Body of pancreas (tissue), 4 donors: Measurements from ENCODE around the gene PLEKHA6. TPM values are rescaled to one million over a fixed set of nuclear protein-coding genes. Genes with fewer than 3 reads are reported as not detected.

Experiments used
- ATAC-seq: fragments of 150-250 bp; one replicate; pipeline ENCODE4 v1.9.1; 2016
- DNase-seq, 4 donors: peaks; one replicate each; pipeline ENCODE4 v3.0.0-alpha.2; 2019
- H3K27ac ChIP-seq, 4 donors: fragments of 200-600 bp; sonication (generic); 1 replicate in 3 of 4; 2 replicates in 1 of 4; pipeline versions ENCODE4 v1.5.1 to v1.6.1; 2016 to 2019; ENCODE audit warnings: mild to moderate bottlenecking in 1 of 4, mixed read lengths in 1 of 4, moderate library complexity in 1 of 4
- H3K27me3 ChIP-seq, 2 donors: fragments of 200-600 bp; sonication (generic); one replicate each; pipeline ENCODE4 v1.6.0; 2016; ENCODE audit warnings: mild to moderate bottlenecking in 1 of 2
- H3K36me3 ChIP-seq, 2 donors: fragments of 200-600 bp; sonication (generic); replicated peaks in 1 of 2; 2 replicates each; pipeline ENCODE4 v1.5.1; 2016; ENCODE audit warnings: low read depth in 2 of 2; ENCODE audit not compliant: insufficient read depth in 1 of 2
- H3K4me1 ChIP-seq: fragments of 200-600 bp; sonication (generic); one replicate; pipeline ENCODE4 v1.6.0; 2016
- H3K4me3 ChIP-seq, 2 donors: fragments of 200-600 bp; sonication (generic); 1 replicate in 1 of 2; 2 replicates in 1 of 2; pipeline ENCODE4 v1.5.1; 2016 to 2019
- H3K9me3 ChIP-seq, 3 donors: fragments of 200-600 bp; sonication (generic); 1 replicate in 2 of 3; 2 replicates in 1 of 3; pipeline ENCODE4 v1.5.1; 2016
- CTCF ChIP-seq, 7 experiments: fragments of 450-650 bp in 4 of 7; fragments of 200-600 bp in 3 of 7; sonication (generic) in 3 of 7; IDR thresholded peaks; one replicate each; pipeline ENCODE4 v1.5.1; 2016 to 2019; ENCODE audit warnings: antibody characterized with exemption in 7 of 7
- POLR2A ChIP-seq, 3 donors: fragments of 450-650 bp; IDR thresholded peaks; one replicate each; pipeline ENCODE4 v1.6.1; 2016; ENCODE audit warnings: antibody characterized with exemption in 3 of 3, mild to moderate bottlenecking in 2 of 3
- WGBS, 2 donors: methylation state at CpG; one replicate each; pipeline ENCODE4 v1.1.5; 2017; 5-methylcytosine and 5-hydroxymethylcytosine counted together
- intact Hi-C: fragments of 100-400 bp; cut with DNase I; formaldehyde crosslinking; loops from one replicate; pipeline ENCODE4 v1.15.1; 2023
- total RNA-seq, 2 donors: library from RNA; depleted of rRNA; stranded (reverse); fragments of >200 nt; gene quantifications; one replicate each; pipeline ENCODE4 v1.1.0, GENCODE V29; 2016

PLEKHA6 gene
- total RNA-seq, 2 donors from 2014 or later, result 10.9 to 20.4 TPM

- no peak for TF ChIP-seq CTCF (IDR thresholded peaks at IDR 0.05)
- TF ChIP-seq POLR2A (IDR thresholded peaks at IDR 0.05), result no peak
- no peaks in the 10 kb centered on the region for H3K4me1 ChIP-seq
- H3K36me3 ChIP-seq, result no peaks in the 10 kb centered on the region
- H3K9me3 ChIP-seq, result no peaks in the 10 kb centered on the region
- H3K27ac ChIP-seq, result no peak overlapping the region
- WGBS, 2 donors, result 85 to 92% methylated on average over 5 to 7 of the region's 7 CpGs
- H3K4me3 ChIP-seq, result no peak overlapping the region
- intact Hi-C loops, result no loop called here
- H3K27me3 ChIP-seq, result no peaks in the 10 kb centered on the region
- ATAC-seq (no peak), DNase-seq (no peak)
Observed at GRCh38 chr1:204178487-204179281, 181.0 kb downstream of the PLEKHA6 start.

GRCh38 chr1:204177133-204177532 lies 182.6 kb downstream of the PLEKHA6 start:
- H3K27me3 ChIP-seq, result no peaks in the 10 kb centered on the region
- H3K9me3 ChIP-seq, result no peaks in the 10 kb centered on the region
- intact Hi-C loops, result no loop called here
- 61 to 64% methylated on average over 4 of the region's 4 CpGs for WGBS, 2 donors
- H3K4me1 ChIP-seq, result peaks cover under 1% of the 10 kb centered on the region
- H3K4me3 ChIP-seq, result no peak overlapping the region
- no peaks in the 10 kb centered on the region for H3K36me3 ChIP-seq
- DNase-seq, result no peak
- no peak for ATAC-seq
- no peak overlapping the region for H3K27ac ChIP-seq
- TF ChIP-seq CTCF (IDR thresholded peaks at IDR 0.05) (no peak), POLR2A (IDR thresholded peaks at IDR 0.05) (no peak)

- H3K9me3 ChIP-seq, result no peaks in the 10 kb centered on the region
- ATAC-seq, result no peak
- no peaks in the 10 kb centered on the region for H3K27me3 ChIP-seq
- intact Hi-C loops, result no loop called here
- H3K36me3 ChIP-seq, result no peaks in the 10 kb centered on the region
- WGBS, 2 donors, result 77 to 89% methylated on average over 5 of the region's 5 CpGs
- no peak for DNase-seq
- H3K4me1 ChIP-seq, result peaks cover 8% of the 10 kb centered on the region
- no peak overlapping the region for H3K4me3 ChIP-seq
- TF ChIP-seq CTCF (IDR thresholded peaks at IDR 0.05), result no peak
- TF ChIP-seq POLR2A (IDR thresholded peaks at IDR 0.05), result no peak
- H3K27ac ChIP-seq, result no peak overlapping the region
Observed at GRCh38 chr1:204176049-204176448, 183.7 kb downstream of the PLEKHA6 start.

- no peak overlapping the region for H3K4me3 ChIP-seq
- intact Hi-C loops, result no loop called here
- DNase-seq (no peak), ATAC-seq (no peak)
- no peaks in the 10 kb centered on the region for H3K27me3 ChIP-seq
- no peaks in the 10 kb centered on the region for H3K9me3 ChIP-seq
- 61 to 64% methylated on average over 3 of the region's 3 CpGs for WGBS, 2 donors
- TF ChIP-seq POLR2A (IDR thresholded peaks at IDR 0.05), result no peak
- TF ChIP-seq CTCF (IDR thresholded peaks at IDR 0.05), result no peak
- no peak overlapping the region for H3K27ac ChIP-seq
- H3K4me1 ChIP-seq, result peaks cover 14% of the 10 kb centered on the region
- H3K36me3 ChIP-seq, result no peaks in the 10 kb centered on the region
Observed at GRCh38 chr1:204174958-204175357, 184.8 kb downstream of the PLEKHA6 start.
